GM21737 (cell line): ENCODE measurements around the gene PGAM2.
"Not testable (repeated sequence)": the region's sequence is repeated elsewhere in the genome, so short reads cannot be mapped to it uniquely, and the experiment has no call there.

Experiments
- ATAC-seq: cut with Tn5 transposase; IDR thresholded peaks from one replicate; pipeline ENCODE4 v1.9.1; 2021; ENCODE audit warnings: mild to moderate bottlenecking, moderate library complexity; ENCODE audit not compliant: unreplicated experiment

PGAM2 gene

DNA sequence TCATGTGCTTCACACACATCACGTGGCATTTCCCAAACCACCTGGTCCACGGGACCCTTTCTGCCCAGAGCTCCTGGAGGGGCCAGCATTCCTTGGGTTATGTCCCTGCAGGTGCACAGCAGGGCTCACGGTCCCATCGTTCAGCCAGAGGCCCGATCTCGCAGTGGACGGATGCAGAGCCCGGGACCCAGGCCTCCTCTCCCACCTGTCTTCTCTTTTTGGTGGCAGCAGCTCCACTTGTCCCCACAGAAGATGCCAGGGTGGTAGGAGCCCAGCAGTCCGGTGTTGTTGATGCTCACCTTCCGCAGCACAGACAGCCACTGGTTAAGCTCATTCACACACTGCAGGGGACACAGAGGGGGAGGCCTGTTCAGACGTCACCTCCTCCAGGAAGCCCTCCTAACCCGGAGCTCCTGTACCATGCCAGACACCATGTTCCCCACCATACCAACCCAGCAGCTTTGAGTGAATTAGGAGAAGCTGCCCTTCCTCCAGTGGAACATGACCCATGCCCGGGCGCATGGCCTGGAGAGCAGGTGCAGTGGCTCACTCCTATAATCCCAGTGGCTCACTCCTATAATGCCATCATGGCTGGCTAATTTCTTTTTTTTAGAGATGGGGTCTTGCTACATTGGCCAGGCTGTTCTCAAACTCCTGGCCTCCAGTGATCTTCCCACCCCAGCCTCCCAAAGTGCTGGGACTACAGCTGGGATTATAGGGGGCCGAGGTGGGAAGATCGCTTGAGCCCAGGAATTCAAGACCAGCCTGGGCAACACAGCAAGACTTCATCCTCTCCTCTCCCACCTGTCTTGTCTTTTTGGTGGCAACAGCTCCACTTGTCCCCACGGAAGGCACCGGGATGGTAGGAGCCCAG is 31.2 kb downstream of the PGAM2 start:
- ATAC-seq: not testable (repeated sequence)

GRCh38 chr7:44032031-44032430 is 33.3 kb downstream of the PGAM2 start:
- not testable (repeated sequence) for ATAC-seq

DNA sequence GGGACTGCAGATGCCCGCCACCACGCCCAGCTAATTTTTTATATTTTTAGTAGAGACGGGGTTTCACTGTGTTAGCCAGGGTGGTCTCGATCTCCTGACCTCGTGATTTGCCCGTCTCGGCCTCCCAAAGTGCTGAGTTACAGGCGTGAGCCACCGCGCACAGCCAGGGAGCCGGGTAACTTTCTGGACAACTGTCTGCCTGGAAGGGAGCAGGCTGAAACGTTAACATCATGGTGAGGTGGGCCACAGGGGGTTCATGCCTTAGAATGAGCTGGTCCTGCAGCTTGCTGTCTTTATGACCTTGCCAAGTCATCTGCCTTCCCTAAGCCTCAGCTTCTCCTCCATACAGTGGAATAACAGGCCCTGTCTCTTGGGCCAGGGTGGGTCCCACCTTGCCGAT is 34.0 kb downstream of the PGAM2 start:
- ATAC-seq: not testable (repeated sequence)

DNA sequence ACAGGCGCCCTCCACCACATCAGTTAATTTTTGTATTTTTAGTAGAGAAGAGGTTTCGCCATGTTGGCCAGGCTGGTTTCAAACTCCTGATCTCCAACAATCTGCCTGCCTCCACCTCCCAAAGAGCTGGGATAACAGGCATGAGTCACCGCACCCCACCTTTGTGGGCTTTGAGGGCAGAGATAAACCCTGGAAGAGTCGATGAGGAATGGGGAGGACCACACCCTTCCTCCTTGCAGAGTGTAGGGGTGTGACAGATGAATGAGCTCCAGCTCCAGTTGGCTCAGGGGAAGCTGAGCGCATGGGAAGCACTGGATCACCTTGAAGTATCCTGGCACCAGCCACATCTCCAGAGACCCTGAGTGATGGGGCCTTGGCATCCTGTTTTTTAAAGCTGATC is 35.3 kb downstream of the PGAM2 start:
- ATAC-seq: not testable (repeated sequence)

DNA sequence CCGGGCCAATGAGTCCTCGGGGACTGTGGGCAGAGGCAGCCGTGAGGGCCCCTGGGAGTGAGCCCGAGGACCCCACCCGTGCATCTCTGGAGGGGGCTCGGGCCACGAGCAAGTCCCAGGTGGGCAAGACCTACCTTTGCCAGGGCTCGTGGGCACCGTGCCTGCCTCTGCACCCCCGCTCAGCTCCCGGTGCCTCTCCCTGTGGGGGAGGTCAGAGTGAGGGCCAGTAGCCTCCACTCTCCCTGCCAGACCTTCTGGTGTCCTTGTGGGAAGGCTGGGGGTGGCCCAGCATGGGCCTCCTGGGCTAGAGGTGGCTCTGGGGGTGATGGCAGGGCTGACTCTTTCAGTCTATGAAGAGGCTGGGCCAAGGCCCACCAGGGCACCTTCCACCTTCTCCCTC is 35.9 kb downstream of the PGAM2 start:
- ATAC-seq: not testable (repeated sequence)

DNA sequence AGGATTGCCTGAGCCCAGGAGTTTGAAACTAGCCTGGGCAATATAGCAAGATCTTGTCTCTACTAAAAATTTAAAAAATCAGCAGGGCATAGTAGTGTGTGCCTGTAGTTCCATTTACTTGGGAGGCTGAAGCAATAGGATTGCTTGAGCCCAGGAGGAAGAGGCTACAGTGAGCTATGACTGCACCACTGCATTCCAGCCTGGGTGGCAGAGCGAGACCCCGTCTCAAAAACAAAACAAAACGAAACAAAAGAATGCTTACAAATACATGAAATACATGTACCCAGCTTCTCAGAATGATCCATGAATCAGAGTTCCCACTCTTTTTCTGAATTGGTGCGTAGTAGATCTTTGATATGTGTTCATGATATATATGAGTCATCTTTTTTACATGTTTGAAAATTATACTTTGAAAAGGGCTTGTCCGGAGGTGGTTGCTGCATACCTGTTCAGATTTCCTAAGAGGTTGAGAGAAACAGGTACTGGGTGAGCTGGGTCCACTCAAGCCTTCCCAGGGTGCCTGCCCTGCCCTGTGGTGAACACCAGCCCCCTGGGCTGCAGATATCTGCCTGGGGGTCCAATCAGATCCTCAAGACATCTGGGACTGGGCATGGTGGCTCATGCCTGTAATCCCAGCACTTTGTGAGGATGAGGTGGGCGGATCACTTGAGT is 42.4 kb downstream of the PGAM2 start:
- not testable (repeated sequence) for ATAC-seq

- not testable (repeated sequence) for ATAC-seq
Observed at GRCh38 chr7:44022069-44022468, 43.3 kb downstream of the PGAM2 start.

GRCh38 chr7:44019825-44020224 is 45.5 kb downstream of the PGAM2 start:
- ATAC-seq: not testable (repeated sequence)

DNA sequence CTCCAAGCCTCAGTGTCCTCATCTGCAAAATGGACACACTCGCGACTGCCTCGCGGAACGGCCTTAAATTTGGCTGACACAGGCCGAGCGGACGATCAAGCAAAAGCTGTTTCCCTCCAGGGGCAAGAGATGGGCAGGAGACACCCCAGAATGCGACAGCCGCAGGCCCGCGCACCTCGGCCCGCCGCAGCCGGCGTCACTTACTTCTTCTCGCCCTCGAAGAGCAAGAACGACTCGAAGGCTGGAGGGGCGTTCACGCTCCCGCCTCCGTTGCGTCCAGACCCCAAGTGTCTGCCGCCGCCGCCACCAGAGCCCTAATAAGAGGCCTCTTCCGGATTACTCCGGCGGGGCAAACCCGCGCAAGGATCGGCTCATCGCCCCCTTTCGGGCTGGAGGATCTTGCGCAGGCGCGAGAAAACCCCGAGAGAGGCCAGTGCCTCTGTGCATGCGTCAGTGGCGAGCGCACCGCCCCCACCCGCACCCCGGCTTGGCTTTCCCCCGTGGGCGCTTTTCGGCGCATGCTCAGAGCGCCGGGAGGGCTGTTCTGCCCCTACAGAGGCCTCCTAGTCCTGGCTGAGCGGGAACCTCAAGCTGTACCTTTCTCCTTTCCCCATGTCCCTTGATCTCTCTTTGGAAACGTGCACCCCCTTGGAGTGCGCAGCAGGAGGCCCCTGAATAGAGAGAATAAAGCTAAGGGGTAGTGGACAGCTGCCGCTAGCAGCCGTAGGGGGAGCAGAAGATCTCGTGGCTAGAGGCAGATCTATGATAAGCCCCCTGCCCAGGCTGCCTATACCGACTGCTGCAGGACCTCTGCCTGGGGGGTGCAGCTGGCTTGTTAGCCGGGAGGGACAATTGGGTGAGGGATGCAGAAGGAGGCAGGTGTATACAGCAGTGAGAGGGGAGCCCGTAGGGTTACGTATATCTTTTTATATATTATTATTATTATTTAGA is 46.2 kb downstream of the PGAM2 start:
- peak; percentile 97 for ATAC-seq

DNA sequence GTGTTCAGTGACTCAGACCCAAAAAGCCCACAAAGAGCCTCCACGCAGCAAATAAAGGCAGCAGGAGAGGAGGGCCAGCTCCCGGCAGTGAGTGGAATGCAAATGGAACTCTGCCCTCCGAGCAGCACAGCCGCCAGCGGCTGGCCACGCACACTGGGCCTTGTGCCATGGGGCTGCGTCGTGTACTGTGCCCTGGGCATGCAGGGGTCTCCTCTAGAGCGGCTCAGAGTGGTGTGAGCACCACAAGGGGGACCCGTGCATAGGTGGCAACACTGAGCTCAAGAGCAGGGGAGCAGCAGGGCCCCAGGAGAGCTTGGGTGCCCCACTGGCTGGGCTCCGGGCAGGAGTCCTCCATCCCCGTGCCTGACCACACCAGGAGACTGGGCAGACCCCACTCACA is 50.3 kb downstream of the PGAM2 start:
- not testable (repeated sequence) for ATAC-seq
